Measurements from ENCODE around the gene POLR2E.

POLR2E gene

DNA sequence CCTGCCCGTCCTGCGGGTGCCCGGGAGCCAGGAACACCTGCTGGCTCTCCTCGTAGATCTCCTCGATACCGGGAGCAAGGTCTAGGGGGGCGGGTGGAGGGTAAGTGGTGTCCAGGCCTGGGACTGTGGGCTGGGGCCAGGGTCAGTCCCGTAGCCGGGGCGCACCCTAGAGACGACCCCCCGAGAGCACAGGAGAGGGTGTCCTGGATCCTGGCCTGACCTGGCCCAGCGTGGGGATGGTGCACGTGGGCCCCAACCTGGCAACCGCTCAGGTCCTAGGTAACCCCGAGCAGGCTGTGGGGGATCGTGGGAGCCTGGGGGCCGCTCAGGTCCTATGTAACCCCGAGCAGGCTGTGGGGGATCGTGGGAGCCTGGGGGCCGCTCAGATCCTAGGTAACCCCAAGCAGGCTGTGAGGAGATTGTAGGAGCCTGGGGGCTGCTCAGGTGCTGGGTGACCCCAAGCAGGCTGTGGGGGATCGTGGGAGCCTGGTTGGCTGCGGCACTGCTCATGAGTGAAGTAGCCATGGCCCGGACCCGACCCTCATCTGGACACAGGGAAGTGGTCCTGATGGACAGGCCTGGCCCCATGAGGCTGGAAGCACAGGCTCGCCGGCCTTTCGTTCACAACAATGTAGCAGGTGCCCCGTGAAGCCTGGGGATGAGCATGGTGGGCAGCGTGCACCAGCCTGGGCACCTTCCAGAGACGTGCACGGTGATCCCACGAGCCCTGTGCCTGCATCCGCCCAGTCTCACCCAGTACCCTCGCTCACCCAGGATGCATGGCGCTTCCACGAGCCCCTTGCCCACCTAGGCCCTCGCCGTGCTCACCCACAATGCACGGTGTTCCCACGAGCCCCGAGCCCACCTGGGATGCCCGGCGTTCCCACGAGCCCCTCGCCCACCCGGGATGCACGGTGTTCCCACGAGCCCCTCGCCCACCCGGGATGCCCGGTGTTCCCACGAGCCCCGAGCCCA is 14.8 kb upstream of the POLR2E start:
- DNase-seq: no peak

DNA sequence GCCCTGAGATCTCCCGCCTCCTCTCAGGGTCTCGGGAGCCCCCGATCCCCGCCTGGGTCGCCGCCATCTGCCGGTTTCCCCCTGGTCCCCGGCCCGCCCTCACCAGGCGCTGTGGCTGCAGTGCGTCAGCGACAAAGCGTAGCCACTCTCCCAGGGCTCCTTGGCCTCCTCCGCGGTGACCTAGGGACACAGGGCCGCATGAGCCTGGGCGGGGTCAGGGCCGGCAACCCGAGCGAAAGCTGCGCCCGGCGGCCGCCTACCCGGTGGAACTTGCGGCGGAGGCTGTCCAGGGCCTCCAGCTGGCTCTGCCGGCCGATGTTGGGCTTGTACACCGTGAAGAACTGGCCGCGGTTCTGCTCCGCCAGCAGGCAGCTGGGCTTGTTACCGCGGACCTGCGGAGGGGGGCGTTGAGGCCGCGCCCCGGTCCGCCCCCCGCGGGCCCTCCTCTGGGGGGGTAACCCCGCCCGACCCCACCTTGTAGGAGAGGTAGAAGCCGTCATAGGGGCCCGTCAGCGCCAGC is 13.9 kb upstream of the POLR2E start:
- no peak for DNase-seq

DNA sequence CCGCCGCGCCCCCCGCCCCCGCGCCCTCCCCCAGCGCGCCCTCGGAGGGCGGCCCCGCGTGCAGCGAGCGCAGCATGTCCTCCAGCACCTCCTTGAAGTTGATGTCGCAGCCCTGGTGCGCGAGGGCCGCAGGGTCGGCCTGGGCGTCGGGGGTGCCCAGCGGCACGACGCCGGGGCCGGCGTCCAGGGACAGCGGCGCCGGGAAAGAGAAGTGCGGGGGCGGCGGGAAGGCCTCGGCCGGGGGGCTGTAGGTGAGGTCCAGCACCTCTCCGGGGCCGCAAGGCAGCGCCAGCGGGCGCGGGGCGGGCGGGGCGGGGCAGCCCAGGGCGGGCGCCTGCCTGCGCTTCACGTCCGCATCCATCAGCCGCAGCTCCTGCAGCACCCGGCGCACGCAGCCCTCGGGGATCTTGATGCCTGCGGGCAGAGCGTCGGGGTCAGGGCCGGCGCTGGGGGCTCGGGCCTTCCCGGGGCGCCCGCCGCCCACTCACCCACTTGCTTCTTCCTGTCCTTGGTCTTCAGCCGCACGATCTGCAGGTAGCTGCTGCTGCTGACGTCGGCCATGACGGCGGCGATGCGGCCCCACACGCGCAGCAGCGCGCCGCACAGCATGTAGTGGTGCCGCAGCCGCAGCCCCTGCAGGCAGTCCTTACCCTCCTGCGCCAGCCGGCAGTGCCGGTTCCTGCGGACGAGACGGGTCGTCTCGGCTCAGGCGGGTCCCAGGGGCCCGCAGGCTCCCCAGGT is 13.3 kb upstream of the POLR2E start:
- DNase-seq: no peak

DNA sequence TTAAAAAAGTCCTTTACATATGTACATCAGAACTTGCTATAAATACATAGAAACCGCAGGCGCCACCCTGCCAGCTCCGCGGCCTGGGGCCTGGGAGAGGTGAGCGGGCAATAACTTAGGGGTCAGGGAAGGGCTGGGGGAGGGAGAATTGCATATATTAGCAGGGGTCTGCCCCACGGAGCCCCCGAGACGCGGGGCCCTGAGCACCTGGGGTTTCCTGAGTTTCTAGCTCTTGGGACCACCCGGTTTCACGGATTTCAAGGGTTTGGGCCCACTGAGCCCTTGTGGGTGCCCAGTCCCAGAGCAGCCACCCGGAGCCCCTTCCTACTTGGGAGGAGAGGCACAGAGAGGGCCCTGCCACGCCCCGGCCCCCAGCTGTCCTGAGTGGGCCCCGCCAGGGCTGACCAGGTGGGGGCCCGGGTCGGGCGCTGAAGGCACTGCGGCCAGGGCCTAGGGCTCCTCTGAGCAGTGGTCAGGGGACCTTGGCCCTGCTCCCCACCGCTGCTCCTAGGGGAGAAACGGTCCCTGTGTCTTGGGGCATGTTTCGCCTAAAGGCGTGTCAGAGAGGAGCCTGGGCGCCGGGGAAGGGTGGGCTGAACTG is 12.6 kb upstream of the POLR2E start:
- DNase-seq: no peak

DNA sequence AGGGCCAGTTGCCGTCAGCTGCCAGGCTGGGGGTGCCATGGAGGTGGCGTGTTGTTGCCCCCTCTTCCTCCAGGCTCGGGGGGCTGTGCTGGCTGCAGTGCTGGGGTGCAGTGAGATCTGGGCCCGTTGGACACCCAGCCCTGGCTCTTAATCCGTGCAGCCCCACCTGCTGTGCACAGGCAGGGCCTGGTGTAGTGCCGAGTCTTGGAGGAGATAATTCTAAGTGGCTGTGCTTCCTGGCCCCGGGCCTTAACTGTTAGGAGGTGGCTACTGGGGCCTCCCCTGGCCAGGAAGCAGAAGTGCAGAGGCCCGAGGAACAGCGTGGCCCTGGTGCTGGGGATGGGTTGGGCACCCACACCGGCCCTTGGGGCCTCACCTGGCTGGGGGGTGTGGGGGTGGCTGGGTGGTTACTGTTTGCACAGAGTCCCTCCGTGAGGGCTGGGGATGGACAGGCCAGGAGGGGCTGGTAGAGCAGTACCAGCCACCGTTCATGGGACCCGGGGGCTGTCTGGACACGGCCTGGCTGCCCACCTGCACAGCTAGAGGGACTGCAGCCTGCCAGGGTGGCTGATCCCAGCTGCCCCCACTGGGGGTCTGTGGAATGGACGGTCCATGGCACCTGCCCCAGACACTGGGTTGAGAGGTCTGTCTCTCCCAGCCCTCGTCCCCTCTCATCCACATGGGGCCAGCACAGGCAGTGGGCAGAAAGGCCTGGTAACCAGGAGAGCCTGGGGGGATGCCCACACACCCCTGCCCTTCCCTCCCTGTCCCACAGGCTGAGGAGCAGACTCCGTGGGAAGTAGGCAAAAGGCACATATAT is 11.9 kb upstream of the POLR2E start:
- DNase-seq: no peak

DNA sequence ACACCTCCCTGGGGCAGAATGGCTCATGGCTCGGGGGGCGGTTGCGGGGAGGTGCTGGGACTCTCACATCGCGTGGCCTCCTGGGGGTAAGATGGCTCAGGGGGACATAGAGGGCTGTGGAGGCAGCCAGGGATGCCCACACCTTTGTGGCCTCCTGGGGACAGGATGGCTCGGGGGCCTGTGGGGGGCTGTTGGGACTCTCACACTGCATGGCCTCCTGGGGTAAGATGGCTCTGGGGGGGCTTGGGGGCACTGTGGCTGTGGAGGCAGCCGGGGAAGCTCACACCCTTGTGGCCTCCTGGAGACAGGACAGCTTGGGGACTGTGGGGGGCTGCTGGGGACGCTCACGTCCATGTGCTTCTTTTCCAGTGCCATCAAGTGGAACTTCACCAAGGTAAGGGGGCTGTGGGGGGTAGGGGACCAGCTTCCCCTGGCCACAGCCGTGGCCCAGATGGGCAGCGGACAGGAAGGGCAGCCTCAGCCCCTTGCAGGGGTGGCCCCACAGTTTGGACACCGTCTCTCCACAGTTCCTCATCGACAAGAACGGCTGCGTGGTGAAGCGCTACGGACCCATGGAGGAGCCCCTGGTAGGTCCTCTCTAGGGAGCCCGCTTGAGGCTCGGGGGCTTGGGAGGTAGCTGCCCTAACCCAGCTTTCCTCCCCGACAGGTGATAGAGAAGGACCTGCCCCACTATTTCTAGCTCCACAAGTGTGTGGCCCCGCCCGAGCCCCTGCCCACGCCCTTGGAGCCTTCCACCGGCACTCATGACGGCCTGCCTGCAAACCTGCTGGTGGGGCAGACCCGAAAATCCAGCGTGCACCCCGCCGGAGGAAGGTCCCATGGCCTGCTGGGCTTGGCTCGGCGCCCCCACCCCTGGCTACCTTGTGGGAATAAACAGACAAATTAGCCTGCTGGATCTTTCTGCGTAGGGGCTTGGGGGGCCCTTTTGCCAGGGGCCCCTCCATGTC is 11.0 kb upstream of the POLR2E start:
- DNase-seq: no peak

DNA sequence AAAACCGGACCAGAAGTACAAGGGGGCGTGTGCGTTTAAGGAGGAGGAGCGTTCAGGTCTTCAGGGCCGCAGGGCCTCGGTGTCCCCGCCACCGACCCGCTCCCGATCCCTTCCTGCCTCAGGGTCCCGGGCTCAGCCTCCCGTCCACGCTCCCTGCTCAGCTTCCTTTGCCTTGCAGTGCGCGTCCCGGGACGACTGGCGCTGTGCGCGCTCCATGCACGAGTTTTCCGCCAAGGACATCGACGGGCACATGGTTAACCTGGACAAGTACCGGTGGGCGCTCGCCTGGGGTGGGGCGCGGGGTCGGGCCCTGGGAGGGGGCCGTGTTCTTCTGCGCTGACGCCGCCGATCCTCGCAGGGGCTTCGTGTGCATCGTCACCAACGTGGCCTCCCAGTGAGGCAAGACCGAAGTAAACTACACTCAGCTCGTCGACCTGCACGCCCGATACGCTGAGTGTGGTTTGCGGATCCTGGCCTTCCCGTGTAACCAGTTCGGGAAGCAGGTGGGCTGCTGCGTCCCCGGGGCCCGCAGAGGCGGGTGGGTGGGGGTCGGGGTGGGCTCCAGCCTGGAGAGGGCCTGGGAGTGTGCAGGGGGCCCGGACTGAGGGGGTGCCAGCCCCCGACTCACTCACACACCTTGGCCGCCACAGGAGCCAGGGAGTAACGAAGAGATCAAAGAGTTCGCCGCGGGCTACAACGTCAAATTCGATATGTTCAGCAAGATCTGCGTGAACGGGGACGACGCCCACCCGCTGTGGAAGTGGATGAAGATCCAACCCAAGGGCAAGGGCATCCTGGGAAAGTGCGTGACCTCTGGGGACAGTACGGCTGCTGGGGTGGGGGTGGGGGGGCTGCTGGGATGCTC is 10.1 kb upstream of the POLR2E start:
- DNase-seq: no peak

DNA sequence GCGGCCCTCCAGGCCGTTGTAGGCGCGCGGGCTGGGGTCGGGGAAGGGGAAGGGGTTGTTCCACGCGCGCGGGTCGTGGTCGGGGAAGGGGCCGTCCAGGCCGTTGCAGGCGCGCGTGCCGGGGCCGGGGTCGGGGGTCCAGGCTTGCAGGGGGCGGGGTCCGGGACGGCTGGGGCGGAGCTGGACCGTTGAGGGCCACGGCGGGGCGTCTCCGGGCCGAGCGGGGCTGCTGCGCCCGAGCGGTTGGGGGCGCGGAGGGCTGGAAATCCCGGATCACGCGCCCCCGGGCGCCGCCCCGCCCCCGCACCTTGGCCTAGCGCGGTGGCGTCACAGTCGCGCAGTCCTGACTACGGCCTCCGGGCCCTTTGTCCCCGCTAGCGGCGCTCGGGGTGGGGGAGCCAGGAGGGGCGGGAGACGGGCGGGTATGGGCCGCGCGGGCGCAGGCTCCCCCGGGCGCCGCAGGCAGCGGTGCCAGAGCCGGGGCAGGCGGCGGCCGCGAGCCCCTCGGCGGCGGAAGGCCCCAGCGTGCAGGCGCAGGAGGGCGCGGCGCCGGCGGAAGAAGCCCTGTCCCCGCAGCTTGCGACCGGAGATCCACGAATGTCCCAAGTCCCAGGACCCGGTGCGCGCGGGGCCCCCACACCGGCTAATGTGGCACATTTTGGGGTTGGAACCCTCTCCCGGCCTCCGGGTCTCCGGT is 9.3 kb upstream of the POLR2E start:
- peak; percentile 32 for DNase-seq

DNA sequence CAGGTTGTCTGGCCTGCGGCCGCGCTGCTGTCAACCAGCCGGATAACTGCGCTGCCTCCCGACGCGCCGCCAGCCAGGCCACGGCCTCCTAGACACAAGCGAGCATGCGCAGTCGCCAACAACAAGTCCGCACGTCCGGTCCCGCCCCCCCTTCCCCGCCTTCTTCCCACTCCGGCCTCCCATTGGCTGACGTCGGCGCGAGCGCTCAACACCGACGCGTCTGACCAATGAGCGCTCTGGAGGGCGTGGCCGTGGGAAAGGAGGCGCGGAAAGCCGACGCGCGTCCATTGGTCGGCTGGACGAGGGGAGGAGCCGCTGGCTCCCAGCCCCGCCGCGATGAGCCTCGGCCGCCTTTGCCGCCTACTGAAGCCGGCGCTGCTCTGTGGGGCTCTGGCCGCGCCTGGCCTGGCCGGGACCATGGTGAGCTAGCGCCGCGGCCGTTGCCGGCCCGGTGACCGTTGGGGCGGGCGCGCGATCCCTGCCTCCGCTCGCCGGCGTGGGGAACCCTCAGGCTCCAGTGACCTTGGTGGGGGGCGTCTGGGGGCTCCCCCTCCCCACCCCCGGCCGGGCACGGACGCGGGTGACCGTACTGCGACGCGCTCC is 8.6 kb upstream of the POLR2E start, which contains the start of gene GPX4:
Gene GPX4, plus strand, starts transcription at position 287 of the 603 bp plus-strand sequence. Its CDS starts 50 bp downstream, at position 337.
- DNase-seq: peak; percentile 82

DNA sequence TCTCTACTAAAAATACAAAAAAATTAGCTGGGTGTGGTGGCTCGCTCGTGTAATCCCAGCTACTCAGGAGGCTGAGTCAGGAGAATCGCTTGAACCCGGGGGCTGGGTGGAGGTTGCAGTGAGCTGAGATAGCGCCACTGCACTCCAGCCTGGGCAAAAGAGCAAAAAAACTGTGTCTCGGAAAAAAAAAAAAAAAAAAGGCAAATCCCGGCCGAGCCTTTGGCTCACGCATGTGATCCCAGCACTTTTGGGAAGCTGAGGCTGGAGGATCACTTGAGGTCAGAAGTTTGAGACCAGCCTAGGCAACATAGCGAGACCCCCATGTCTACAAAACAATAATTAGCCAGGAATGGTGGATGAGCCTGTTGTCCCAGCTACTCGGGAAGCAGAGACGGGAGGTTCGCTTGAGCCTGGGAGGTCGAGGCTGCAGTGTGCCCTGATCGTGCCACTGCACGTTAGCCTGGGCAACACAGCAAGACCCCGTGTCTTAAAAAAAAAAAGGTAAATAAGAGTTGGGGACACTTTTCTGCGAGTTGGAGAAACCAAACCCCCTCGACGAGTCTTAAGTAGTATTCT is 8.0 kb upstream of the POLR2E start:
- no peak for DNase-seq

DNA sequence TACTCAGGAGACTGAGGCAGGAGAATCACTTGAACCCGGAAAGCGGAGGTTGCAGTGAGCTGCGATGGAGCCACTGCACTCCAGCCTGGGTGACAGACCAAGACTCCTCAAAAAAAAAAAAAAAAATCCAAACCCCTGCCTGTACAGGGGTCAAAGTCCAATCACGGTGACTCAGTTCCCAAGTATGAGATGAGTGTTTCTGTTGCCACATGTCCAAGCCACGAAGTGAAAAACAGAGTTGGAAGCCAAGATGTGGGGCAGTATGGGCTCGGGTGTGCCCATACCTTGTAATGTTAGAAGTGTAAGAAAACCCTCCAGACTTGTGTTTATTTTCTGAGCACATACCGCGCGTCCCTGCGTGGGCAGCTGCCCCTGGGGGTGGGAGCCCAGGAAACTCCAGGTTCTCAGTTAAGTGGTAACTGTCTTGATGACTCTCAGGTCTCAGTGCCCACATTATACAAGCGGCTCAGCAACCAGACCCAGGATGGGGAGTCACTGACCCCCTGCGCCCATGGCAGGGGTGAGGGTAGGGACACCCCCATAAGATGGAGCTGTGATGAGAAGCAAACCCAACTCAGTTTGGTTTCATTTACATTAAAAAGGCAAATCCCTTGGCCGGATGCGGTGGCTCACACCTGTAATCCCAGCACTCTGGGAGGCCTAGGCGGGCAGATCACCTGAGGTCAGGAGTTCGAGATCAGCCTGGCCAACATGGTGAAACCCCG is 7.4 kb upstream of the POLR2E start:
- DNase-seq: no peak

DNA sequence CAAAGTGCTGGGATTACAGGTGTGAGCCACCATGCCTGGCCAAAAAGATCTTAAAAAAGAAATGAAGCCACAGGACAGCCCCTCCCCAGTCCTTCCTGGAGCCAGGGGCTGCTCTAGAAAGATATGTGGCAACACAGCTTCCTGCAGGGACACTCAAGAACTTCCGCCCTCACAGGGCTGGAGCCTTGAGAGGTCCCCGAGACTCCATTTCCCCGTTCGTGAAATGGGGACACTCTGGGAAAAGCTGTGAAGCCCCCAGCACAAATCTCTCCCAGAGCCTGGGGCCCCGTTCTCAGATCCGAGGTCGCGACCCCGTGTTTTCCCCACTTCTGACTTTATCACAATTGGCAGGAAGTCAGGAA is 6.1 kb upstream of the POLR2E start:
- DNase-seq: no peak

DNA sequence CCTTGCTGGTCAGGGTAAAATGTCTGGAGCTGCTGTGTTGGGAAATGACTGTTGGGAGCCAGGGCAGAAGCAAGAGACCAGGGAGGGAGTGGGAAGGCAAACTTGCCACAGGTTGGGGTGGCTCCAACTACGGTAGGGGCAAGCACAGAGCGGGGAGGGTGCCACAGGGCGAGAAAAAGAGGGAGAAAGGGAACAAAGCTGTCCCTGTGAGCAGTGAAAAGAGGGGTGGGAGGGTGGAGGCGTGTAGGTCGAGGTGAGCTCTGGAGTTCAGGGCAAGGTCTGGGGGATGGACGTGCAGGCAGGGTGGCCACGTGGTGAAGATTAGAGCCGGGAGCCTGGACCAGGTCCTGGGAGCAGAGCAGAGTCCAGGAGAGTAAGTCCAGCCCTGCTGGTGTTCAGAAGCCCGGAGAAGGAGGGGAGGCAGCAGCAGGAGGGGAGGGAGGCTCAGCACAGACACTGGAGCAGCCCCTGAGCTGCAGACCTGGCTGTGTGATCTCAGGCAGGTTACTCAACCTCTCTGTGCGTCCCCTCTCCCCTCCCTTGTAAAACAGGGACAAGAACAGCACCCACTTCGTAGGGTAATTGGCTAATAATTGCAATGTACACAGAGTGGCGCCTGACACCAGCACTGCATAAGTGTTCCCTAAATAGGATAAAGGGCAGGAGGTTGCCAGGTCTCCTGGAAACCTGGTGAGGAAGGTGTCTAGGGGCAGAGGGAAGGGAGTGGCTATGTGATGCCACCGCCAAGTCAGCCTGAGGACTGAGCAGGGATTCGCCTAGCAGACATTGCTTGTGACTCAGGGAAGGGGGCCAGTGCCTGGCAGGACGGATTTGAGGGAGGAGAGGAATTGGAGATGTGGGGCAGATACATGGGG is 3.2 kb upstream of the POLR2E start:
- no peak for DNase-seq

DNA sequence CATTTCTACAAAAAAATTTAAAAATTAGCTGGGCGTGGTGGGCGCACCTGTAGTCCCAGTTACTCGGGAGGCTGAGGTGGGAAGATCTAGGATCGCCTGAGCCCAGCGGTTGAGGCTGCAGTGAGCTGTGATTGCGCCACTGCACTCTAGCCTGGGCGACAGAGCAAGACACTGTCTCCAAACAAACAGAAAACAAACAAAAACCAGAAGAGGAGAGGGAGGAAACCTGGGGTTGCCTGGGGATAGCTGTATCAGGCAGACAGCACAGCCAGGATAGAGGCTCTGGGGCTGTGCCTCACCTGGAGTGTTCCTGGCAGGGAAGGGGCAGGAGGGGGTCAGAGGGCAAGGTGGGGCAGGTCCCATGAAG is 2.6 kb upstream of the POLR2E start:
- peak; percentile 6 for DNase-seq

DNA sequence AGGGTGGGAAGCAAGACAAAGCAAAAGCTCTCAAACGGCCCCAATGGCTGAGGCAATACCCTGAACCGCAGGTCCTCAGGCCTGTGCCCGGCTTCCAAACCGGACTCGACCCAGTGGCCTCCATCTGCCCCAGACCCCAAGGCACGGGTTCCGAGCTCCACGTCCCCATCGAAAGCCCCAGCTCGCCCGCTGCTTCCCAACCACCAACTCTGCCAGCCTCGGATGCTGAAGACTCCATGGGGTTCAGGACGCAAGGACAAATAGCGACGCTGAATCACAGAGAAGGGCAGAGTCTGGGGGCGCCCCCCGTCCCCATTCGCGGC is 559 bp downstream of the POLR2E start:
- no peak for DNase-seq

DNA sequence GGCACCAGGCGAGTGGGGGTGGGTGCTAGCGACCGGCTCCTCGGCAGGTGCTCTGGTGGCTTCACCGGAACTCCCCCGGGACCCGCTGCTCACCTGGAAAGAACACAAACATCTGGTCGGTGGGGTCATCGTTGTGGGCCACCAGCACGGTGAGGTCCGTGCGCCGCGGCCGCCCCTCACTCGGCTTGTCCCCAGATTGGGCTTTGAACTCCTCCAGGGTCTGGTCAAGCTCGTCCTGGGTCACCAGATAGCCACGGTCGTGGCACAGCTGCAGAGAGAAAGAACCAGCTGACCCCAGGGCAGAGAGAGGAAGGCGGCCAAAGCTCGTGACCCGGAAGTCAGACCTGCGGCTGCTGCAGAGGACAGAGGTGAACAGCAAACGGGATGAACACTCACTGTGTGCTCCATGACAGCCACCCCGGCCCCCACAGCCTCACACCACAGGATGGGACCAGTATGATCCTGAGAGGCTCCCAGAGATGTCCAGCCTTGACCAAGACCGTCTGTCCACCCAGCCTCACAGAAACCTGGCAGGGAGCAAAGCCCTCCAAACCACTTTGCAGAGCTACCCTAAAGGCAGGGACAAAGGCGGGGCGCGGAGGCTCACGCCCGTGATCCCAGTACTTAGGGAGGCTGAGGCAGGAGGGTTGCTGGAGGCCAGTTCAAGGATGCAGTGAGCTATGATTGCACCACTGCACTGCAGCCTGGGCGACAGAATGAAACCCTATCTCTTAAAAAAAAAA is 1.2 kb downstream of the POLR2E start:
- no peak for DNase-seq

DNA sequence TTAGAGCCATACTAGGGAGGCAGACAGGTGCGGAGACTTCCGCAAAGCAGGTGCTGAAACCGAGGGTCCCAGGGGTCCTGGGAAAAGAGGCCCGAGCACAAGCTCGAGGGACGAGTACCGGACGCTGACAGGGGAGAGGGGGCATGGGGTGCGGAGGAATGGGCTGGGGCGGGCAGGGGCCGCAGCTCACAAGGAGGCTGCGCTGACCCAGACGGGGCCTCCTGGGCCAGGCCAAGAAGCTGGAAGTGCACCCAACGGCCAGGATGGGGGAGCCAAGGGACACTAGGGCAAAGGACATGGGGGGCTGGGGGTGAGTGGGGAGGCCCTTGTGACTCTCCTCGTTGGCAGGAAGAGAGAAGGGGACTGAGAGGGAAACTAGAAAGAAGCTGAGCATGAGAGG is 1.8 kb downstream of the POLR2E start:
- no peak for DNase-seq

Measured in NCI-H510A treated with DMSO at 0.1 percent for 48 hours (cell line).